SHP77 treated with DMSO at 0.1 percent for 48 hours (cell line): ENCODE data around the gene FAM210A.
"Not testable (repeated sequence)": the region's sequence is repeated elsewhere in the genome, so short reads cannot be mapped to it uniquely, and the experiment has no call there.

Experiments used
- DNase-seq: peaks from one replicate; lab custom pipeline; 2025; lab: John Stamatoyannopoulos, UW

Gene FAM210A

GRCh38 chr18:13726232-13726971 lies at the start of gene FAM210A, which contains the start of gene RNMT:
FAM210A (minus strand) TSS chr18:13726558; CDS start chr18:13682077, 44,481 bp downstream.
RNMT (plus strand) TSS chr18:13726673; CDS start chr18:13731518, 4,845 bp downstream.
- DNase-seq: peak; percentile 72

- DNase-seq: no peak
Measured at GRCh38 chr18:13775058-13775457, 48.7 kb upstream of the FAM210A start.

GRCh38 chr18:13762690-13763439 lies 36.5 kb upstream of the FAM210A start:
- no peak for DNase-seq

GRCh38 chr18:13760047-13760446 lies 33.7 kb upstream of the FAM210A start:
- DNase-seq: no peak

- no peak for DNase-seq
Measured at GRCh38 chr18:13758622-13759021, 32.3 kb upstream of the FAM210A start.

- DNase-seq: no peak
Measured at GRCh38 chr18:13756671-13757070, 30.3 kb upstream of the FAM210A start.

- DNase-seq: no peak
Measured at GRCh38 chr18:13756261-13756660, 29.9 kb upstream of the FAM210A start.

- not testable (repeated sequence) for DNase-seq
Measured at GRCh38 chr18:13751599-13751998, 25.2 kb upstream of the FAM210A start.

- DNase-seq: no peak
Measured at GRCh38 chr18:13746633-13747032, 20.3 kb upstream of the FAM210A start.

- DNase-seq: no peak
Measured at GRCh38 chr18:13745696-13746095, 19.3 kb upstream of the FAM210A start.

GRCh38 chr18:13735681-13736080 lies 9.3 kb upstream of the FAM210A start:
- no peak for DNase-seq

- no peak for DNase-seq
Measured at GRCh38 chr18:13730481-13730880, 4.1 kb upstream of the FAM210A start.

- DNase-seq: peak; percentile 5
Measured at GRCh38 chr18:13726972-13727331, 594 bp upstream of the FAM210A start.

GRCh38 chr18:13725566-13726231 lies 659 bp downstream of the FAM210A start:
- no peak for DNase-seq

GRCh38 chr18:13720847-13721246 lies 5.5 kb downstream of the FAM210A start:
- DNase-seq: no peak

GRCh38 chr18:13720123-13720522 lies 6.2 kb downstream of the FAM210A start:
- DNase-seq: no peak

GRCh38 chr18:13716916-13717315 lies 9.4 kb downstream of the FAM210A start:
- DNase-seq: no peak

- no peak for DNase-seq
Measured at GRCh38 chr18:13715330-13715729, 11.0 kb downstream of the FAM210A start.

GRCh38 chr18:13713455-13714055 lies 12.8 kb downstream of the FAM210A start:
- no peak for DNase-seq

- no peak for DNase-seq
Measured at GRCh38 chr18:13712400-13713131, 13.8 kb downstream of the FAM210A start.

- no peak for DNase-seq
Measured at GRCh38 chr18:13710414-13710831, 15.9 kb downstream of the FAM210A start.

- no peak for DNase-seq
Measured at GRCh38 chr18:13703899-13704298, 22.5 kb downstream of the FAM210A start.
